Lower leg skin (tissue), 3 donors: ENCODE results near the gene KRT23.

Experiments used
- POLR2A ChIP-seq, 2 donors: fragments of 450-650 bp; IDR thresholded peaks; one replicate each; pipeline ENCODE4 v1.6.1; 2016 to 2017; ENCODE audit warnings: antibody characterized with exemption in 2 of 2, mild to moderate bottlenecking in 1 of 2, moderate library complexity in 1 of 2
- TF ChIP-seq, protein P1 (sequence below), 3 donors: fragments of 450-650 bp; IDR thresholded peaks; one replicate each; pipeline ENCODE4 v1.5.1; 2016; ENCODE audit warnings: antibody characterized with exemption in 3 of 3, mild to moderate bottlenecking in 3 of 3, moderate library complexity in 2 of 3

DNA sequence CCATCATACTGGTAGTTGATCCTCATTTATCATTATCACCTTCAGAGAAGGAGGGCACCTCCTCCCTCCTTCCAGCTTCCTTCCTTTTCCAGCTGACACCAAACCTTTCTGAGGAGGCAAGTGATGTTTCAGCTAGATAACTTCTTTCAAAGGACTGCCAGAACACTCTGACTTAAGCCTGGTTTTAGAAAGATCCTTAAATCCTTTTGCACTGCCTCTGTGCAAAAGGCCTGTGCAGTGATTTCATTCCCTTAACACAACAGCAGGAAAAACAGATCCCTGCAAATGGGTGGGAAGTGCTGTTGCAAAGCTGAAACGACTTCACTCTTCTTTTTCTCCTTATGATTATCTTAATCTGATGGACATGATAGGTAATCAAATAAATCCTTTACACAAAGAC lies 7.1 kb upstream of the KRT23 start:
- TF ChIP-seq POLR2A (IDR thresholded peaks at IDR 0.05): no peak
- TF ChIP-seq, protein P1, sequence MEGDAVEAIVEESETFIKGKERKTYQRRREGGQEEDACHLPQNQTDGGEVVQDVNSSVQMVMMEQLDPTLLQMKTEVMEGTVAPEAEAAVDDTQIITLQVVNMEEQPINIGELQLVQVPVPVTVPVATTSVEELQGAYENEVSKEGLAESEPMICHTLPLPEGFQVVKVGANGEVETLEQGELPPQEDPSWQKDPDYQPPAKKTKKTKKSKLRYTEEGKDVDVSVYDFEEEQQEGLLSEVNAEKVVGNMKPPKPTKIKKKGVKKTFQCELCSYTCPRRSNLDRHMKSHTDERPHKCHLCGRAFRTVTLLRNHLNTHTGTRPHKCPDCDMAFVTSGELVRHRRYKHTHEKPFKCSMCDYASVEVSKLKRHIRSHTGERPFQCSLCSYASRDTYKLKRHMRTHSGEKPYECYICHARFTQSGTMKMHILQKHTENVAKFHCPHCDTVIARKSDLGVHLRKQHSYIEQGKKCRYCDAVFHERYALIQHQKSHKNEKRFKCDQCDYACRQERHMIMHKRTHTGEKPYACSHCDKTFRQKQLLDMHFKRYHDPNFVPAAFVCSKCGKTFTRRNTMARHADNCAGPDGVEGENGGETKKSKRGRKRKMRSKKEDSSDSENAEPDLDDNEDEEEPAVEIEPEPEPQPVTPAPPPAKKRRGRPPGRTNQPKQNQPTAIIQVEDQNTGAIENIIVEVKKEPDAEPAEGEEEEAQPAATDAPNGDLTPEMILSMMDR (IDR thresholded peaks at IDR 0.05): no peak
